LNCaP clone FGC (cell line): ENCODE data around the gene CMTM1.

Experiments used
- DNase-seq: peaks from one replicate; pipeline ENCODE4 v3.0.0-alpha.2; 2011; ENCODE audit warnings: low read depth
- H3K4me3 ChIP-seq: 2 replicates; pipeline ENCODE4 v1.5.1; 2011; ENCODE audit warnings: mild to moderate bottlenecking, low read depth, low read length, control low read depth
- TF ChIP-seq, protein P1 (sequence below): IDR thresholded peaks from 2 replicates; pipeline ENCODE4 v1.5.1; 2012; ENCODE audit warnings: mild to moderate bottlenecking; ENCODE audit not compliant: control insufficient read depth, insufficient read depth; ENCODE audit errors: extremely low read depth

CMTM1 gene

GRCh38 chr16:66614161-66614802 is 48.0 kb downstream of the CMTM1 start:
- no peak for DNase-seq
- no peak overlapping the region for H3K4me3 ChIP-seq
- TF ChIP-seq, protein P1, sequence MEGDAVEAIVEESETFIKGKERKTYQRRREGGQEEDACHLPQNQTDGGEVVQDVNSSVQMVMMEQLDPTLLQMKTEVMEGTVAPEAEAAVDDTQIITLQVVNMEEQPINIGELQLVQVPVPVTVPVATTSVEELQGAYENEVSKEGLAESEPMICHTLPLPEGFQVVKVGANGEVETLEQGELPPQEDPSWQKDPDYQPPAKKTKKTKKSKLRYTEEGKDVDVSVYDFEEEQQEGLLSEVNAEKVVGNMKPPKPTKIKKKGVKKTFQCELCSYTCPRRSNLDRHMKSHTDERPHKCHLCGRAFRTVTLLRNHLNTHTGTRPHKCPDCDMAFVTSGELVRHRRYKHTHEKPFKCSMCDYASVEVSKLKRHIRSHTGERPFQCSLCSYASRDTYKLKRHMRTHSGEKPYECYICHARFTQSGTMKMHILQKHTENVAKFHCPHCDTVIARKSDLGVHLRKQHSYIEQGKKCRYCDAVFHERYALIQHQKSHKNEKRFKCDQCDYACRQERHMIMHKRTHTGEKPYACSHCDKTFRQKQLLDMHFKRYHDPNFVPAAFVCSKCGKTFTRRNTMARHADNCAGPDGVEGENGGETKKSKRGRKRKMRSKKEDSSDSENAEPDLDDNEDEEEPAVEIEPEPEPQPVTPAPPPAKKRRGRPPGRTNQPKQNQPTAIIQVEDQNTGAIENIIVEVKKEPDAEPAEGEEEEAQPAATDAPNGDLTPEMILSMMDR: no peak

DNA sequence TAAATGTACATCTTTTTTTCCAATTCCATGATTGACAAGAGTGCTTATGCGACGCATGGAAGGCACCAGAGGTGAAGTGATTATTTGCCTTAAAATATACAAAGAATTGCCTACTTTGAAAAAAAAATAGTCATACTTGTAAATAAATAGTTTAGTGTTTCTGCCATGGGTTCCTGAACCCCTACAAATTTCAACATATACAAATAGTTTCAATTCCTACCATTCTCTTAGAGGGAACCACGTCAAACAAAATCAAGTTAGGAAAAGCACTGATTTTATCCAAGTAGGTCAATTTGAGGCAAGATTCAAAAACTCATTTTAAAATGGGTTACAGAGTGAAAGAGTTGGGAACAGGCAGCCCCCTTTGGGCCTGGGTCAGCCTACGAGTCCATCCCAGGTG is 49.9 kb downstream of the CMTM1 start:
- no peak overlapping the region for H3K4me3 ChIP-seq
- no peak for DNase-seq
- TF ChIP-seq, protein P1: no peak

DNA sequence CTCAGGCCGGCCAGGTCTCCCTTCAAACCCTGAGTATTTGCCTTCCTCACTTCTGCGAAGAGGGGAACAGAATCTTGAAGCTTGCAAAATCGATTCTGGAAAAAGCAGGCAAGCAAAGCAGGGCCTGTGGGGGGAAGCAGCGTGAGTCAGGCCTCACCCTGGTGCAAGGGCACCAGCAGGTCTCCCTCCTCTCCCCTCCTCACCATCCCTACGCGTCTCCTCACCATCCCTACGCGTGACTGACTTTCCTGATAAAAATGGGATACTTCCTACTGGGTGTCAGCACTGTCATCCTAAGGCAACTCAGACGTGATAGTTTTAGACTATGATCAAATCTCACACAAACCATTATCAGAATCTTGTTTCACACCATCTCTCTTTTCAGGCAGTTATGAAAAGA is 50.4 kb downstream of the CMTM1 start:
- DNase-seq: no peak
- no peak overlapping the region for H3K4me3 ChIP-seq
- TF ChIP-seq, protein P1: no peak

GRCh38 chr16:66617010-66617434 is 50.8 kb downstream of the CMTM1 start:
- TF ChIP-seq, protein P1: no peak
- no peak overlapping the region for H3K4me3 ChIP-seq
- DNase-seq: no peak

- TF ChIP-seq, protein P1: no peak
- peak; percentile 11 for DNase-seq
Observed at GRCh38 chr16:66617728-66618127, 51.5 kb downstream of the CMTM1 start.

GRCh38 chr16:66618588-66619375 is 52.5 kb downstream of the CMTM1 start:
- TF ChIP-seq, protein P1: no peak
- DNase-seq: no peak
- H3K4me3 ChIP-seq: no peak overlapping the region

More at GRCh38 chr16:66617728-66618127, 51.5 kb downstream of the CMTM1 start:
- no peak overlapping the region for H3K4me3 ChIP-seq
